HG03135 (cell line): Measurements from ENCODE around the gene RXRB.
"Not testable (repeated sequence)": the region's sequence is repeated elsewhere in the genome, so short reads cannot be mapped to it uniquely, and the experiment has no call there.

Experiments used
- ATAC-seq: cut with Tn5 transposase; IDR thresholded peaks from one replicate; pipeline ENCODE4 v1.9.1; 2021; ENCODE audit warnings: mild to moderate bottlenecking, moderate library complexity; ENCODE audit not compliant: unreplicated experiment

The RXRB gene

GRCh38 chr6:33164665-33165373 lies 35.6 kb downstream of the RXRB start:
- no peak for ATAC-seq

- ATAC-seq, result no peak
Observed at GRCh38 chr6:33164176-33164575, 36.3 kb downstream of the RXRB start.

GRCh38 chr6:33163540-33163939 lies 36.9 kb downstream of the RXRB start:
- ATAC-seq, result no peak

- ATAC-seq, result no peak
Observed at GRCh38 chr6:33161354-33162331, 38.8 kb downstream of the RXRB start.

- no peak for ATAC-seq
Observed at GRCh38 chr6:33160728-33161344, 39.6 kb downstream of the RXRB start.

GRCh38 chr6:33160096-33160495 lies 40.4 kb downstream of the RXRB start:
- ATAC-seq, result no peak

- ATAC-seq, result no peak
Observed at GRCh38 chr6:33156964-33157363, 43.5 kb downstream of the RXRB start.

- ATAC-seq, result no peak
Observed at GRCh38 chr6:33156561-33156960, 43.9 kb downstream of the RXRB start.

GRCh38 chr6:33154349-33154748 lies 46.1 kb downstream of the RXRB start:
- no peak for ATAC-seq

- ATAC-seq, result no peak
Observed at GRCh38 chr6:33151050-33151449, 49.4 kb downstream of the RXRB start.

GRCh38 chr6:33150560-33150959 lies 49.9 kb downstream of the RXRB start:
- not testable (repeated sequence) for ATAC-seq

- no peak for ATAC-seq
Observed at GRCh38 chr6:33147807-33148666, 52.4 kb downstream of the RXRB start.

GRCh38 chr6:33144373-33144772 lies 56.1 kb downstream of the RXRB start:
- ATAC-seq, result no peak
